Measurements from ENCODE around the gene MEAK7. TPM values are rescaled to one million over a fixed set of nuclear protein-coding genes. Genes with fewer than 3 reads are reported as not detected.
"Not testable (repeated sequence)": the region's sequence is repeated elsewhere in the genome, so short reads cannot be mapped to it uniquely, and the experiment has no call there.

MEAK7 gene
- polyA plus RNA-seq, 3 donors = 2.5 to 5.0 (median 4.7) TPM

- peaks cover 17 to 19% of the 10 kb centered on the region in 2 donors for H3K4me1 ChIP-seq (ENCODE audit: control insufficient read depth in 1 of 2, insufficient read depth in 2 of 2, low read length in 2 of 2)
- H3K79me2 ChIP-seq (ENCODE audit: insufficient read depth, low read length) = no peaks in the 10 kb centered on the region
- H3K4me1 Mint-ChIP-seq = peaks cover 17% of the 10 kb centered on the region
- no peaks in the 10 kb centered on the region for H3K27me3 ChIP-seq (ENCODE audit: control insufficient read depth in 2 of 2, insufficient read depth in 2 of 2, low read length in 2 of 2)
- no peak overlapping the region for H2AFZ ChIP-seq (ENCODE audit: insufficient read depth, low read depth, low read length, poor library complexity, severe bottlenecking)
- TF ChIP-seq CTCF (IDR thresholded peaks at IDR 0.05) = no peak
- H3K27ac Mint-ChIP-seq = no peak overlapping the region
- no peaks in the 10 kb centered on the region for H3K36me3 ChIP-seq (replicated peaks in 1 of 2; ENCODE audit: control insufficient read depth in 1 of 2, insufficient read depth in 2 of 2, low read length in 2 of 2)
- H4K20me1 ChIP-seq (ENCODE audit: insufficient read depth, low read length) = no peaks in the 10 kb centered on the region
- peaks cover 0 to 3% (median 0%) of the 10 kb centered on the region in 7 donors for H3K9me3 Mint-ChIP-seq
- H3K27me3 Mint-ChIP-seq (ENCODE audit: low read depth in 3 of 3) = peaks cover 6 to 14% (median 8%) of the 10 kb centered on the region in 3 donors
- H3K36me3 Mint-ChIP-seq = peaks cover 0 to 2% of the 10 kb centered on the region in 2 donors
- no peaks in the 10 kb centered on the region for H3K9me3 ChIP-seq (replicated peaks in 1 of 2; ENCODE audit: control insufficient read depth in 1 of 2, insufficient read depth in 1 of 2, low read length in 2 of 2)
- no peak overlapping the region for H3K27ac ChIP-seq (ENCODE audit: low read depth in 1 of 2, low read length in 2 of 2)
- DNase-seq = no peak
- WGBS (ENCODE audit: insufficient coverage) = 80% methylated on average over 11 of the region's 17 CpGs
- no peak overlapping the region for H3K9ac ChIP-seq (ENCODE audit: insufficient read depth, low read length, poor library complexity, severe bottlenecking)
- H3K4me3 ChIP-seq (replicated peaks in 1 of 3; ENCODE audit: low read depth in 2 of 3, low read length in 3 of 3) = no peak overlapping the region
- intact Hi-C loops (cut with micrococcal nuclease) = no loop called here
- H3K4me3 Mint-ChIP-seq = no peak overlapping the region
- no peak overlapping the region for H3K4me2 ChIP-seq (replicated peaks; ENCODE audit: extremely low read depth, low read length, poor library complexity, severe bottlenecking)
Measured at GRCh38 chr16:84518804-84519341, 14.4 kb upstream of the MEAK7 start.

- H3K9me3 ChIP-seq (replicated peaks in 1 of 2; ENCODE audit: control insufficient read depth in 1 of 2, insufficient read depth in 1 of 2, low read length in 2 of 2); H3K27ac ChIP-seq (ENCODE audit: low read depth in 1 of 2, low read length in 2 of 2); H3K27me3 ChIP-seq (ENCODE audit: control insufficient read depth in 2 of 2, insufficient read depth in 2 of 2, low read length in 2 of 2); H3K4me3 ChIP-seq (replicated peaks in 1 of 3; ENCODE audit: low read depth in 2 of 3, low read length in 3 of 3); intact Hi-C loops (cut with micrococcal nuclease); H3K27ac Mint-ChIP-seq; H3K9ac ChIP-seq (ENCODE audit: insufficient read depth, low read length, poor library complexity, severe bottlenecking); H3K36me3 Mint-ChIP-seq; H3K9me3 Mint-ChIP-seq; H3K79me2 ChIP-seq (ENCODE audit: insufficient read depth, low read length); H2AFZ ChIP-seq (ENCODE audit: insufficient read depth, low read depth, low read length, poor library complexity, severe bottlenecking); H3K36me3 ChIP-seq (replicated peaks in 1 of 2; ENCODE audit: control insufficient read depth in 1 of 2, insufficient read depth in 2 of 2, low read length in 2 of 2); H3K4me3 Mint-ChIP-seq; H3K4me2 ChIP-seq (replicated peaks; ENCODE audit: extremely low read depth, low read length, poor library complexity, severe bottlenecking); DNase-seq; H4K20me1 ChIP-seq (ENCODE audit: insufficient read depth, low read length): not testable (repeated sequence)
- whole genome bisulfite sequencing (ENCODE audit: insufficient coverage) = no CpG with 5 or more reads among the region's 3 CpGs
- H3K4me1 Mint-ChIP-seq = peaks cover 17% of the 10 kb centered on the region
- H3K27me3 Mint-ChIP-seq (ENCODE audit: low read depth in 3 of 3) = peaks cover 6 to 16% (median 8%) of the 10 kb centered on the region in 3 donors
- H3K4me1 ChIP-seq (ENCODE audit: control insufficient read depth in 1 of 2, insufficient read depth in 2 of 2, low read length in 2 of 2) = peaks cover 17 to 19% of the 10 kb centered on the region in 2 donors
Measured at GRCh38 chr16:84518220-84518619, 13.8 kb upstream of the MEAK7 start.
